Activated naive CD4-positive, alpha-beta T cell treated with anti-CD3 and anti-CD28 coated beads, Interleukin-2, amount 10 ng/mL, durations not matched to agents 7 days and 5 days (primary cell): ENCODE data around the gene EIF3F.

ENCODE experiments used
- CTCF ChIA-PET: fragments of 350-600 bp; sonication (Branson Sonifier 250); formaldehyde crosslinking; loops from one replicate; lab custom pipeline; 2021; ENCODE audit warnings: antibody characterized with exemption; lab: Charles Lee
- DNase-seq: peaks from one replicate; pipeline ENCODE4 v3.0.0-alpha.2; 2020
- H3K27ac Mint-ChIP-seq: one replicate; pipeline ENCODE4 v1.8.0; 2021; ENCODE audit warnings: mild to moderate bottlenecking, moderate library complexity, mixed read lengths
- H3K27me3 Mint-ChIP-seq: one replicate; pipeline ENCODE4 v1.8.0; 2021; ENCODE audit warnings: mild to moderate bottlenecking, mixed read lengths
- H3K36me3 Mint-ChIP-seq: one replicate; pipeline ENCODE4 v1.8.0; 2021; ENCODE audit warnings: mixed read lengths
- H3K4me1 Mint-ChIP-seq: one replicate; pipeline ENCODE4 v1.8.0; 2021; ENCODE audit warnings: mixed read lengths
- H3K4me3 Mint-ChIP-seq: one replicate; pipeline ENCODE4 v1.8.0; 2021; ENCODE audit warnings: mild to moderate bottlenecking, moderate library complexity, mixed read lengths
- H3K9me3 Mint-ChIP-seq: one replicate; pipeline ENCODE4 v1.8.0; 2021; ENCODE audit warnings: mixed read lengths

The EIF3F gene

DNA sequence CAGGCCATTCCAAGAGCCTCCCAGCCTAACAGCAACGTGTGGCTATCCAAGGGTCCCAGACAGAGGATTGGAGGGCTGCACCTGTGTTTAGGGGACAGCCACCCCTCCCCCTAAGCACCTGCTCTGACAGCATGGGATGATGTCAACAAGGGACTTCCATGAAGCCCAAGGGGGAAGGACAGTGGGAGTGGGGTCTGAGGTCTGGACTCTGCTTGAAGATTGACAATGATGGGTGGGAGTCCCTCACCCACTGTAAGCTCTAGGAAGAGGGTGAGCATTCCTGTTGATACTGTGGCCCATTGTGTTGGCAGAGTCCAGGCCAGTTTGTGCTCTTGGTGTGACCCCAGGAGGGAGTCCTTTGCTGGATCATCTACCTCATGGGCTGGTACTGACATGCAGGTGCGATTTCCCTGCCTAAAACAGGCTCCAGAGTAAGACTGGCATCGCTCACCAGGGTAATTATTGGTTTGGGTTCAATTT, 47.0 kb downstream of the EIF3F start:
- H3K9me3 Mint-ChIP-seq = no peaks in the 10 kb centered on the region
- CTCF ChIA-PET = interaction anchor here (0.8 to 7.7 kb wide), 10 partner anchors 25 to 91 kb away, joined by 3 to 178 read pairs (median 4); no protein-coding TSS in a partner anchor
- no peaks in the 10 kb centered on the region for H3K36me3 Mint-ChIP-seq

DNA sequence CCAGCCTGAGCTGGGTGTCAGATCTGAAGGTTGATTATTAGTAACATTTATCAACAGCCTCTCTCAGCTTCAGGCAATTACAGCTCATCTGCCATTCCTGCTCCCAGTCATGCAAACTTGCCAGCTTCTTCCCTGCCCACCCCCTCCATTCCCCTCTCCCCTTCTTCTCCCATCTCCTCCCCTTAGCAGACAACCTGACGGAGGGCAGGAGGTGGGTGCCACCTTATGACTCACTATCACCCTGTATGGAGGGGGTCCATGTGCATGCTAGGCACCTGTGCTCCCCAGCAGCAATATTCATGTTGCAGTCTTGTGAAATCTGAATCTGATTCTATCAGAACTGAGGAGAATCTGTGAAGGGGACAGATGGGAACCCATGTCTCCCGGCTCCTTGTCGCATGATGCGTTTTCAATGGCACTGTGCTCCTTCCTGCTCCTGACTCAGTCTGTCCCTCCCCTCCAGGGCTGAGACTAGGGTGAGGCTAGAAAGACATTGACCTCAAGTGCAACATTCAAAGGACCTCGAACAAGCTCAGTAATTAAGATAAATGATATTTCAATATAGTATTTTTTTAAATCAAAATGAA, 47.6 kb downstream of the EIF3F start:
- CTCF ChIA-PET = interaction anchor here (0.6 to 7.7 kb wide), 6 partner anchors 25 to 68 kb away, joined by 3 to 178 read pairs (median 4); no protein-coding TSS in a partner anchor
- Mint-ChIP-seq H3K27ac (no peak overlapping the region), H3K9me3 (no peaks in the 10 kb centered on the region), H3K4me3 (no peak overlapping the region), H3K36me3 (no peaks in the 10 kb centered on the region), H3K4me1 (peaks cover 4% of the 10 kb centered on the region), H3K27me3 (peaks cover 49% of the 10 kb centered on the region)
- DNase-seq = no peak

More for the DNA sequence above, 47.0 kb downstream of the EIF3F start:
- H3K4me1 Mint-ChIP-seq = peaks cover 4% of the 10 kb centered on the region
- H3K4me3 Mint-ChIP-seq = no peak overlapping the region
- DNase-seq = no peak
- peaks cover 54% of the 10 kb centered on the region for H3K27me3 Mint-ChIP-seq
- no peak overlapping the region for H3K27ac Mint-ChIP-seq

DNA sequence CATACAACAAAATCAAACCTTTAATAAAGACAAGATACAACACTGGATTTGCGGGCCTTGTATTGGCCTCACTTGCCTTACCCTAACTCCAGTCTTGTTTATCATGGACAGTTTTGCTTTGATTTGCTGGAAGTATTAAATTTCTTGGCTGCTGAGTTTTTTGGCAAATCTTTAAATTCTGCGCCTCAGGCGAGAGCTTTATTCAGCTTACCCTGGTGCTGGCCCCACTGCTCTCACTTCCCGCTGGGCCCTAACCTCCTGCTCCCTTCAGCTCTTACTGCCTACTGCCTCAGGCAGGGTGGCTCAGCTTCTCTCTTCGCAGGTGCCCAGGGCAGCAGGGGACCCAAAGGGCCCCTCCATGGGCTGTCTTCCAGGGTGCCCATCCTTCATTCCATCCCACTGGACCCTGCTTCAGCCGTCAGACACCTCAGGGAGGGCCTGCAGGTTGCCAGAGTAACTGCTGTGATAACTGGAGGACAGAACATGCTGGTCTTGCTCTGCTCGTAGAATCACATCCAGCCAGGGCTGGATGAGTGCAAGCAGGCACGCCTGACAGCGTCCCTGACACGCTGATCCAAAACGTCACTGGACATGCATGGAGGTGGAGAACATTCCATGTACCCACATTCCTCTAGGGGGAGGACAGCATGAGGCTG, 48.2 kb downstream of the EIF3F start:
- no peaks in the 10 kb centered on the region for H3K36me3 Mint-ChIP-seq
- CTCF ChIA-PET = interaction anchor here (0.6 to 7.7 kb wide), 5 partner anchors 29 to 67 kb away, joined by 3 to 178 read pairs (median 3); no protein-coding TSS in a partner anchor

GRCh38 chr11:8036002-8036802, 49.1 kb downstream of the EIF3F start:
- Mint-ChIP-seq H3K27ac (no peak overlapping the region), H3K36me3 (no peaks in the 10 kb centered on the region), H3K27me3 (peaks cover 34% of the 10 kb centered on the region), H3K4me3 (no peak overlapping the region), H3K9me3 (no peaks in the 10 kb centered on the region), H3K4me1 (peaks cover 4% of the 10 kb centered on the region)
- CTCF ChIA-PET = interaction anchor here (2.7 to 7.7 kb wide), 2 partner anchors 30 to 58 kb away, joined by 12 to 178 read pairs; no protein-coding TSS in a partner anchor
- no peak for DNase-seq

More for the DNA sequence above, 48.2 kb downstream of the EIF3F start:
- Mint-ChIP-seq H3K4me1 (peaks cover 4% of the 10 kb centered on the region), H3K9me3 (no peaks in the 10 kb centered on the region), H3K4me3 (no peak overlapping the region), H3K27me3 (peaks cover 42% of the 10 kb centered on the region), H3K27ac (no peak overlapping the region)
- no peak for DNase-seq

DNA sequence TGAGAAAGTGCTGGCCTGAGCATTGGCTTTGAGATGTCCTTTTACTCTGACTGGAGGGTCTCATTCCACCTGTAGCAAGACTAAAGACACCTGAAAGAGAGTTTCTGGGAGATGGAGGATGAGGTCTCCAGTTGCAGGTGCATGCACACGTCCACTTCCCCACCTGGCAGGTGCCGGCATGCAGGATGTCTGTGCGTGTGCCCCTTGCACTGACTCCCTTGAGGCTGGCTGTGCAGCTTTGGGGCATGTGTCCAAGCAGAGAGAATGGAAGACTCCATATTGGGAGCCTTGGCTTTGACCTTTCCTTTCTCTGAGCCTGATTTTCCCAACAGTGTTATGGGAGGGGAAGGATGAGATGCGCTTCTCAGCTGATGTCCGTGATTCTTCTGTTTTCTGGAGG, 49.8 kb downstream of the EIF3F start:
- Mint-ChIP-seq H3K27ac (no peak overlapping the region), H3K4me1 (peaks cover 4% of the 10 kb centered on the region), H3K9me3 (no peaks in the 10 kb centered on the region), H3K4me3 (no peak overlapping the region), H3K27me3 (peaks cover 29% of the 10 kb centered on the region), H3K36me3 (no peaks in the 10 kb centered on the region)
- DNase-seq = no peak
- CTCF ChIA-PET = interaction anchor here (2.7 to 7.7 kb wide), 2 partner anchors 31 to 57 kb away, joined by 12 to 178 read pairs; no protein-coding TSS in a partner anchor

- no peak overlapping the region for H3K27ac Mint-ChIP-seq
- no peaks in the 10 kb centered on the region for H3K4me1 Mint-ChIP-seq
- H3K4me3 Mint-ChIP-seq = no peak overlapping the region
- no peak for DNase-seq
- H3K9me3 Mint-ChIP-seq = no peaks in the 10 kb centered on the region
- peaks cover 16% of the 10 kb centered on the region for H3K27me3 Mint-ChIP-seq
- H3K36me3 Mint-ChIP-seq = no peaks in the 10 kb centered on the region
- CTCF ChIA-PET = interaction anchor here (0.9 to 7.7 kb wide), 2 partner anchors 53 to 56 kb away, joined by 3 to 178 read pairs; no protein-coding TSS in a partner anchor
These were observed 51.3 kb downstream of the EIF3F start for GRCh38 chr11:8038393-8038792.

DNA sequence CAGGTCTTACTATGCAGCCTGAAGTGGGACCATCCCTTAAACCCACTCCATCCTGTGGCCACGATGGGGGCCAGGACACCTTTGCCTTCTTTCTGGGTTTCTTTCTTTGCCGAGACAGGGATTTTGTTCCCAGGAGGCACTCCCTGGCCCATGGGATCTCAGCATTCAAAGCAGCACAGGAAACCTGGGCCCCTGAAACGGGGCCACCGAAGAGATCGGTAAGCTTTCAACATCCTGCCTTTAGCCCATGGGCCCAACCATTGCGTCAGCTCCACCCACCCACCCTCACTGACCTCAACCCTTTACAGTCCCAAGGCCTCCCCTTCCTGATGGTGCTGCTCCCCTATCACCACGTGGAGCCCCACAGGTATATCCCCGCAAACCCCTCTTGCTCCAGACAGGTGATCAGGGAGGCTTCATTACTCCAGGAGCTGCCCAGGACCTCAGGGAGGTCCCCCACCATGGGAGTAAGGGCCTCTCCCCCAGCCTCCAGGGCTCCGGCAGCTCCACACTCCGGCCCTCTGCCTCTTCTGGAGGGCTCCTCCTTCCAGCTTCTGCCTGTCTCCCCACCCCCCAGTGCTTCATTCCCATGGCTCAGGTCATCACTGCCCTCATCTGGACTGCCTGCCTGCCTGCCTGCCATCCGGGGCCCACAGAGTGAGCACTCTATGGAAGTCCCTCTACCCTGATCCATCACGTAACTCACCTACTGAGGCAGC, 51.8 kb downstream of the EIF3F start:
- Mint-ChIP-seq H3K27ac (no peak overlapping the region), H3K4me3 (no peak overlapping the region), H3K36me3 (no peaks in the 10 kb centered on the region), H3K4me1 (no peaks in the 10 kb centered on the region), H3K9me3 (no peaks in the 10 kb centered on the region), H3K27me3 (peaks cover 13% of the 10 kb centered on the region)
- DNase-seq = no peak
- CTCF ChIA-PET = interaction anchor here (0.9 kb wide), 1 partner anchor 52 kb away, joined by 3 read pairs; no protein-coding TSS in a partner anchor

- no peak overlapping the region for H3K4me3 Mint-ChIP-seq
- H3K36me3 Mint-ChIP-seq = no peaks in the 10 kb centered on the region
- no peaks in the 10 kb centered on the region for H3K4me1 Mint-ChIP-seq
- no peak for DNase-seq
- H3K27ac Mint-ChIP-seq = no peak overlapping the region
- no peaks in the 10 kb centered on the region for H3K9me3 Mint-ChIP-seq
- CTCF ChIA-PET = no interaction called here
- peaks cover 13% of the 10 kb centered on the region for H3K27me3 Mint-ChIP-seq
These were observed 52.6 kb downstream of the EIF3F start for GRCh38 chr11:8039530-8040260.

- Mint-ChIP-seq H3K27ac (no peak overlapping the region), H3K27me3 (peaks cover 19% of the 10 kb centered on the region), H3K4me3 (no peak overlapping the region), H3K4me1 (no peaks in the 10 kb centered on the region), H3K9me3 (no peaks in the 10 kb centered on the region), H3K36me3 (no peaks in the 10 kb centered on the region)
- DNase-seq = no peak
- CTCF ChIA-PET = no interaction called here
These were observed 53.3 kb downstream of the EIF3F start for GRCh38 chr11:8040261-8040920.

- H3K27ac Mint-ChIP-seq = no peak overlapping the region
- H3K4me3 Mint-ChIP-seq = no peak overlapping the region
- no peak for DNase-seq
- CTCF ChIA-PET = no interaction called here
- H3K9me3 Mint-ChIP-seq = no peaks in the 10 kb centered on the region
- no peaks in the 10 kb centered on the region for H3K36me3 Mint-ChIP-seq
- H3K27me3 Mint-ChIP-seq = peaks cover 22% of the 10 kb centered on the region
- H3K4me1 Mint-ChIP-seq = no peaks in the 10 kb centered on the region
These were observed 53.8 kb downstream of the EIF3F start for GRCh38 chr11:8040921-8041285.

GRCh38 chr11:8041576-8041975, 54.4 kb downstream of the EIF3F start:
- Mint-ChIP-seq H3K4me1 (no peaks in the 10 kb centered on the region), H3K27me3 (peaks cover 24% of the 10 kb centered on the region), H3K9me3 (no peaks in the 10 kb centered on the region), H3K4me3 (no peak overlapping the region), H3K27ac (no peak overlapping the region), H3K36me3 (no peaks in the 10 kb centered on the region)
- CTCF ChIA-PET = no interaction called here
- DNase-seq = no peak

DNA sequence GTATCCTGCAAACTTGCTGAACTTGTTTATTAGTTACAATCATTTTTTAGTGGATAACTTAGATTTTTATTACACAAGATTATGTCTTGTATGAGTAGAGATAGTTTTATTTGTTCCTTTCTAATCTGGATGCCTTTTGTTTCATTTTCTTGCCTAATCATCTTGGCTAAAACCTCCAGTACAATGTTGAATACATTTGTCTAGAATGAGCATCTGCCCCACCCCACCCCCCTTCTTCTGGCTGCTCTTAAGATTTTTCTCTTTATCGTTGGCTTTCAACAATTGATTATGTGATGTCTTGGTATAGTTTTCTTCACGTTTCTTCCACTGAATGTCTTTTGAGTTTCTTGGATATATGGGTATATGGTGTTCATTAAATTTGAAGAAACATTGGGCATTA, 56.6 kb downstream of the EIF3F start:
- no peaks in the 10 kb centered on the region for H3K36me3 Mint-ChIP-seq
- CTCF ChIA-PET = interaction anchor here (1.1 kb wide), 1 partner anchor 11 kb away, joined by 4 read pairs; no protein-coding TSS in a partner anchor

More for the DNA sequence above, 56.6 kb downstream of the EIF3F start:
- Mint-ChIP-seq H3K4me3 (no peak overlapping the region), H3K4me1 (no peaks in the 10 kb centered on the region), H3K27ac (no peak overlapping the region), H3K9me3 (no peaks in the 10 kb centered on the region), H3K27me3 (peaks cover 21% of the 10 kb centered on the region)
- DNase-seq = no peak
